HepG2 (cell line): ENCODE data around the gene NAA35. TPM values are rescaled to one million over a fixed set of nuclear protein-coding genes. Genes with fewer than 3 reads are reported as not detected.

Experiments
- ATAC-seq: fragments of 200-7000 bp; cut with Tn5 transposase; 3 replicates; pipeline ENCODE4 v1.9.1; 2020; ENCODE audit warnings: mild to moderate bottlenecking, moderate library complexity
- BruUV-seq: library from RNA; stranded (reverse); fragments of 400-500 nt; replicated peaks from 2 replicates; lab custom pipeline; 2021; lab: Mats Ljungman, UMichigan
- CTCF ChIA-PET: fragments of 300-600 bp; formaldehyde crosslinking; extraction: SDS; loops from one replicate; lab custom pipeline; 2021; ENCODE audit warnings: low total read pairs, inconsistent platforms, low intra/inter-chr PET ratio; lab: Yijun Ruan, JAX
- POLR2A ChIA-PET: fragments of 350-600 bp; sonication (Branson Sonifier 250); formaldehyde crosslinking; loops from one replicate; lab custom pipeline; 2020; ENCODE audit warnings: antibody characterized with exemption, inconsistent platforms; lab: Yijun Ruan, JAX
- DNase-seq: peaks from one replicate; pipeline ENCODE4 v3.0.0-alpha.2; 2015; ENCODE audit warnings: low spot score
- FAIRE-seq: peaks from 3 replicates; lab custom pipeline; 2011; peaks lifted over from hg19 to GRCh38; lab: Jason Lieb, UNC
- H2AFZ ChIP-seq: one replicate; pipeline ENCODE4 v1.6.1; 2011; ENCODE audit warnings: low read length, inconsistent platforms
- H3K27ac ChIP-seq: fragments of 300-600 bp; 3 replicates; pipeline ENCODE4 v1.8.0; 2011; ENCODE audit warnings: mixed run types, mild to moderate bottlenecking, mixed read lengths, low read length, inconsistent platforms; ENCODE audit not compliant: insufficient read depth; ENCODE audit errors: extremely low read length
- H3K27me3 ChIP-seq, 2 experiments: fragments of 200-600 bp in 1 of 2; 2 replicates in 1 of 2; 3 replicates in 1 of 2; pipeline versions ENCODE4 v1.6.0 to v1.8.0; 2011; ENCODE audit warnings: low read length in 2 of 2, mild to moderate bottlenecking in 2 of 2, moderate library complexity in 2 of 2, inconsistent platforms in 1 of 2; ENCODE audit not compliant: insufficient read depth in 2 of 2, control insufficient read depth in 1 of 2
- H3K36me3 ChIP-seq, 2 experiments: fragments of 200-600 bp in 1 of 2; replicated peaks in 1 of 2; 2 replicates in 1 of 2; 3 replicates in 1 of 2; pipeline versions ENCODE4 v1.5.1 to v1.8.0; 2011; ENCODE audit warnings: low read length in 2 of 2, inconsistent platforms in 1 of 2; ENCODE audit not compliant: insufficient read depth in 2 of 2, control insufficient read depth in 1 of 2
- H3K4me1 ChIP-seq: 2 replicates; pipeline ENCODE4 v1.5.1; 2012; ENCODE audit warnings: low read length, inconsistent platforms; ENCODE audit not compliant: insufficient read depth
- H3K4me2 ChIP-seq: 2 replicates; pipeline ENCODE4 v1.6.0; 2011; ENCODE audit warnings: low read depth, low read length, inconsistent platforms
- H3K4me3 ChIP-seq, 3 experiments: fragments of 200-600 bp in 1 of 3; sonication (generic), shearing (Covaris generic) in 1 of 3; replicated peaks in 1 of 3; 2 replicates each; pipeline ENCODE4 v1.5.1; 2011 to 2016; ENCODE audit warnings: low read length in 3 of 3, inconsistent platforms in 2 of 3, low read depth in 2 of 3, mild to moderate bottlenecking in 2 of 3, control low read depth in 1 of 3, mixed read lengths in 1 of 3; ENCODE audit not compliant: insufficient read depth in 1 of 3
- H3K79me2 ChIP-seq: one replicate; pipeline ENCODE4 v1.6.1; 2011; ENCODE audit warnings: low read length, inconsistent platforms; ENCODE audit not compliant: insufficient read depth
- H3K9ac ChIP-seq: 2 replicates; pipeline ENCODE4 v1.6.0; 2011; ENCODE audit warnings: mild to moderate bottlenecking, low read depth, low read length, inconsistent platforms; ENCODE audit not compliant: insufficient read depth
- H3K9me3 ChIP-seq: 2 replicates; pipeline ENCODE4 v1.5.1; 2012; ENCODE audit warnings: mild to moderate bottlenecking, low read length
- H4K20me1 ChIP-seq: 2 replicates; pipeline ENCODE4 v1.6.0; 2011; ENCODE audit warnings: inconsistent platforms, mild to moderate bottlenecking, low read length, moderate library complexity; ENCODE audit not compliant: insufficient read depth
- AGO2 ChIP-seq: fragments of 200-400 bp; formaldehyde crosslinking; optimal IDR thresholded peaks from 2 replicates; pipeline ENCODE3; 2017; ENCODE audit warnings: mild to moderate bottlenecking, low read depth, low read length, moderate library complexity
- ATF7 ChIP-seq, 2 experiments: fragments of 450-650 bp in 1 of 2; sonication (generic) in 1 of 2; formaldehyde crosslinking in 1 of 2; IDR thresholded peaks; 2 replicates each; pipeline versions ENCODE4 v1.4.0 to v1.6.1; 2016 to 2020; ENCODE audit warnings: antibody characterized with exemption in 1 of 2, mild to moderate bottlenecking in 1 of 2, missing genetic modification reagents in 1 of 2
- GPBP1L1 ChIP-seq: sonication (generic); formaldehyde crosslinking; IDR thresholded peaks from 2 replicates; pipeline ENCODE4 v1.5.0; 2020; ENCODE audit warnings: mild to moderate bottlenecking, missing genetic modification reagents
- GRHL1 ChIP-seq: sonication (generic); formaldehyde crosslinking; conservative IDR thresholded peaks from 2 replicates; pipeline ENCODE4 v1.8.0; 2022; ENCODE audit warnings: missing genetic modification reagents
- HMGA1 ChIP-seq: sonication (generic); formaldehyde crosslinking; conservative IDR thresholded peaks from 2 replicates; pipeline ENCODE4 v1.4.0; 2020; ENCODE audit warnings: missing genetic modification reagents
- KDM6A ChIP-seq: IDR thresholded peaks from 2 replicates; pipeline ENCODE4 v1.6.1; 2016; ENCODE audit warnings: low read depth
- NFKBIZ ChIP-seq: IDR thresholded peaks from 2 replicates; pipeline ENCODE4 v1.6.1; 2018; ENCODE audit warnings: missing genetic modification reagents, missing compliant biosample characterization
- PRPF4 ChIP-seq: fragments of 200-400 bp; formaldehyde crosslinking; IDR thresholded peaks from 2 replicates; pipeline ENCODE4 v1.6.1; 2016; ENCODE audit warnings: low read length, low read depth; ENCODE audit not compliant: poor library complexity, severe bottlenecking
- SETDB1 ChIP-seq: sonication (generic); formaldehyde crosslinking; IDR thresholded peaks from 2 replicates; pipeline ENCODE4 v1.5.1; 2020; ENCODE audit warnings: missing genetic modification reagents, mild to moderate bottlenecking, borderline replicate concordance
- SKI ChIP-seq: fragments of 450-650 bp; IDR thresholded peaks from one replicate; pipeline ENCODE4 v1.6.1; 2018; ENCODE audit warnings: mild to moderate bottlenecking; ENCODE audit not compliant: partially characterized antibody
- YEATS4 ChIP-seq: sonication (generic); formaldehyde crosslinking; IDR thresholded peaks from 2 replicates; pipeline ENCODE4 v1.4.0; 2020; ENCODE audit warnings: missing genetic modification reagents, borderline replicate concordance
- ZBTB21 ChIP-seq: sonication (generic); formaldehyde crosslinking; IDR thresholded peaks from 2 replicates; pipeline ENCODE4 v1.4.0; 2020; ENCODE audit warnings: missing genetic modification reagents
- ZNF3 ChIP-seq: IDR thresholded peaks from 2 replicates; pipeline ENCODE4 v1.7.0; 2017; ENCODE audit warnings: inconsistent platforms
- ZNF549 ChIP-seq: sonication (generic); formaldehyde crosslinking; IDR thresholded peaks from 2 replicates; pipeline ENCODE4 v1.5.0; 2020; ENCODE audit warnings: missing genetic modification reagents
- ZNF646 ChIP-seq: sonication (generic); formaldehyde crosslinking; IDR thresholded peaks from 2 replicates; pipeline ENCODE4 v1.9.0; 2021; ENCODE audit warnings: mild to moderate bottlenecking, missing genetic modification reagents
- WGBS: methylation state at CpG from one replicate; pipeline ENCODE4 v1.1.6; 2017; ENCODE audit warnings: low lambda C conversion rate; 5-methylcytosine and 5-hydroxymethylcytosine counted together
- in situ Hi-C: cut with HindIII; loops from 2 replicates; pipeline ENCODE4 v1.10.0; 2017; ENCODE audit warnings: low pct_unique_long_range_greater_than_20kb; ENCODE audit not compliant: extremely low pct_ligation_motif_present
- intact Hi-C: fragments of 100-400 bp; cut with micrococcal nuclease; formaldehyde crosslinking; loops from one replicate; pipeline ENCODE4 v1.10.0; 2022; ENCODE audit not compliant: unreplicated experiment
- polyA plus RNA-seq, 8 experiments: library from polyadenylated mRNA; depleted of rRNA in 3 of 8; stranded (reverse) in 7 of 8; unstranded in 1 of 8; fragments of >200 nt; fragmentation: Illumina TruSeq in 4 of 8; extraction: Trizol in 4 of 8; gene quantifications; 2 replicates each; pipeline versions ENCODE4 v1.2.1 to v1.2.3, GENCODE V29; 2011 to 2016; ENCODE audit warnings: low read depth in 4 of 8, missing spikeins in 1 of 8, mixed read lengths in 1 of 8; ENCODE audit not compliant: insufficient read depth in 1 of 8
- total RNA-seq, 5 experiments: library from RNA; depleted of rRNA; stranded (reverse); fragments of >200 nt; fragmentation: Illumina TruSeq; extraction: Trizol; gene quantifications; 2 replicates each; pipeline ENCODE4 v1.2.3, GENCODE V29; 2016; ENCODE audit warnings: low read depth in 1 of 5

NAA35 gene
- total and polyA plus RNA-seq, 2 of the 13 experiments (the other 11 are each of a cell fraction or from before 2014, with no cell fraction given): 21.6 to 28.9 TPM

GRCh38 chr9:86027767-86028166 is 86.8 kb downstream of the NAA35 start:
- no peaks in the 10 kb centered on the region for H4K20me1 ChIP-seq
- no peak overlapping the region for H3K9ac ChIP-seq
- no peaks in the 10 kb centered on the region for H3K4me1 ChIP-seq
- CTCF ChIA-PET: no interaction called here
- no peak overlapping the region for H3K4me2 ChIP-seq
- POLR2A ChIA-PET: no interaction called here
- H3K79me2 ChIP-seq: no peaks in the 10 kb centered on the region
- H3K27me3 ChIP-seq: no peaks in the 10 kb centered on the region
- no peak overlapping the region for H3K4me3 ChIP-seq
- H3K27ac ChIP-seq: no peak overlapping the region
- DNase-seq: no peak
- WGBS: 96% methylated on average over 4 of the region's 4 CpGs
- ATAC-seq: no peak; the same call in 2 of the 3 replicates
- intact Hi-C loops (no loop called here), in situ Hi-C loops (no loop called here)
- H3K9me3 ChIP-seq: no peaks in the 10 kb centered on the region
- peaks cover 7 to 42% of the 10 kb centered on the region in 2 experiments; a peak in 4 of 5 replicates for H3K36me3 ChIP-seq
- no peak overlapping the region for H2AFZ ChIP-seq
- FAIRE-seq: no peak
- no TSS peak for BruUV-seq
- TF ChIP-seq YEATS4 (CRISPR knock-in tag): no peak
- no peak for TF ChIP-seq SETDB1
- TF ChIP-seq ZNF3 (CRISPR knock-in tag): no peak
- no peak for TF ChIP-seq ATF7 (IDR thresholded peaks at IDR 0.05)
- no peak for TF ChIP-seq ATF7 (CRISPR knock-in tag; IDR thresholded peaks at IDR 0.05)
- no peak for TF ChIP-seq KDM6A (CRISPR knock-in tag)
- TF ChIP-seq GPBP1L1 (CRISPR knock-in tag): no peak
- TF ChIP-seq SKI: no peak
- no peak for TF ChIP-seq AGO2
- no peak for TF ChIP-seq HMGA1
- TF ChIP-seq ZNF646: no peak
- TF ChIP-seq PRPF4: no peak
- no peak for TF ChIP-seq ZNF549 (CRISPR knock-in tag)
- TF ChIP-seq ZBTB21 (CRISPR knock-in tag): no peak
- no peak for TF ChIP-seq GRHL1 (CRISPR knock-in tag)
- TF ChIP-seq NFKBIZ (CRISPR knock-in tag): no peak
